GM11168 (cell line): ENCODE measurements around the gene AGO3.

Experiments
- in situ Hi-C: fragments of 300-500 bp; cut with MboI; formaldehyde crosslinking; loops from one replicate; pipeline ENCODE4 v1.12.0; 2022; ENCODE audit warnings: low sequenced_read_pairs; ENCODE audit not compliant: unreplicated experiment

AGO3 gene

DNA sequence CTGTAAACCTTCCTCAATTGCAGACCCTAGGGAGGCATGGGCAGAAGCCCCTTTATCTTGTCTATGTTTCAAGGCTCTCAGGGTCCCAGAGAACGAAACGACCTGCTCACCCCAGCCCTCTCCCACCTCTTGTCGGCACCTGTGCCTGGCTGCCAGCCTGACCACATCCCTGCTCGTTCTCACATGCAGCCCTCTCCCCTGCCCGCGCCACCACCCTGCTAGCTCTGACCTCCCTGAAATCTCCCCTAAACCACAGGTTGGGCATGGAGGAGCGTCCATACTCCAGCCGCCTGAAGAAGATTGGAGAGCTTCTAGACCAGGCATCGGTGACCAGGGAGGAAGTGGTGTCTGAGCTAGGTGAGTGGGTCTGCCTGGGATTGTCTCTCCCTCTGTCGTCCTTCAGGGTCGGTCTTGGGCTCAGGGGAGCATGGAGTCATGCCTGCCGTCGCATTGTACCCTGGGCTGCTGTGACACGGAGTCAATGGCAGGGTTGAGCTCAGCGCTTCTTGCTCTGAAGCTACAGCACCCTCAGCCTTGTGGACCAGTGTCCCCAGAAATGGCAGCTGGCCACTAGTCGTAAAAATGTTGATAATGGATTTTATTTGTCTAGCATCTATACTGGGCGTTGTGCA, 161.4 kb downstream of the AGO3 start:
- in situ Hi-C loops: no loop called here

DNA sequence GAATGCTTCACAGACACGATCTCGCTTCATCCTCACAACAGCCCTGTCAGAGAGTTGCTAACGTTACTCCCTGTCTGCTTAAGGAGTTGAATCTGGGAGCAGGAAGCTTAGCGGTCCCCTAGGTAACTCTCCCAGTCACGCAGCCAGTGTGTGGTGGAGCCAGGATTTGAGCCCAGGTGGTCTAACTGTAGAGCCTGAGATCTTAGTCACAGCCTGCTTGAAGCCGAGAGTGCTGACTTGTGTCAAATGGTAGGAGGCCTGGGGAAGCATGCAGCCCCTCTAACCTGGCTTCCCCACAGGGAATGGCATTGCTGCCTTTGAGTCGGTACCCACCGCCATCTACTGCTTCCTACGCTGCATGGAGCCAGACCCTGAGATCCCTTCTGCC, 161.9 kb downstream of the AGO3 start:
- in situ Hi-C loops: no loop called here

- in situ Hi-C loops: no loop called here
Observed at GRCh38 chr1:36093226-36093625, 162.3 kb downstream of the AGO3 start.

DNA sequence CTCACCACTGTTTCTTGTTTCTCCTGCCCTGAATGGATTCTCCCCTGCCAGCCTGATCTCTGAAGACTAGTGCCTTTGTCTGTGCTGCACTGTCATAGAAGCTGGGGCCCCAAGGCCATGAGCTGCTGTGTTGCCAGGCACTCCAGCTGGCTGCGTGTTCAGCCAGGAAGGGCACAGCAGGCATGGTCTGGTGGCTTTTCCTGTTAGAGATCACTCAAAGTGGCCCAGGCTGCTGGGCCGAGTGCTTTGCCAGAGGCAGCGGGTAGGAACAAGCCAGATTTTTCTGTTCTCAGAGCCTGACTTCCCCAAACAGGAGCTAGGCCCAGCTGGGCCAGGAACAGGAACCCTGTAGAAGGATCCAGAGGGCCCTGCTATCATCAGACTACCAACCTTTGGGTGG, 163.0 kb downstream of the AGO3 start:
- in situ Hi-C loops: no loop called here

DNA sequence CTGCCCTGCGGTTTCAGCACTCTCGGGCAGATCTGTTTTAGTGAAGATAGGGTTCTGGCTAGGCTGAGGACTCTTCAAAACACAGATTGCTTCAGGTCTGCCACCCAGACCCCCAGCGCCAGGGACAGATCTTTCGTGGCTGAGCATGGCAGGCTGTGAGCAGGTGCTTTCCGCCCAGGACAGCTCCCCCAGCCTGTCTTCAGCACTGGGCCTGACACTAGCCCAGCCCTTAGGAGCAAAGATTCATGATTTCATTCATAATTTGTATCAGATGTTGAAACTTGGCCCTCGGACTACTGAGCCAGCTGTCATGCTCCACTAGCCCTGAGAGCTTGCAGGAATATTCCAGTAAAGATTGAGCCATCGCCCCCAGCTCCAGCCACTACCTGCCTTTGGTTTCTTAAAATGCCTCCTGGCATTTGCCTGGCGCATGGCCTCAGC, 163.7 kb downstream of the AGO3 start:
- in situ Hi-C loops: no loop called here

GRCh38 chr1:36095760-36096405, 165.0 kb downstream of the AGO3 start:
- in situ Hi-C loops: no loop called here

DNA sequence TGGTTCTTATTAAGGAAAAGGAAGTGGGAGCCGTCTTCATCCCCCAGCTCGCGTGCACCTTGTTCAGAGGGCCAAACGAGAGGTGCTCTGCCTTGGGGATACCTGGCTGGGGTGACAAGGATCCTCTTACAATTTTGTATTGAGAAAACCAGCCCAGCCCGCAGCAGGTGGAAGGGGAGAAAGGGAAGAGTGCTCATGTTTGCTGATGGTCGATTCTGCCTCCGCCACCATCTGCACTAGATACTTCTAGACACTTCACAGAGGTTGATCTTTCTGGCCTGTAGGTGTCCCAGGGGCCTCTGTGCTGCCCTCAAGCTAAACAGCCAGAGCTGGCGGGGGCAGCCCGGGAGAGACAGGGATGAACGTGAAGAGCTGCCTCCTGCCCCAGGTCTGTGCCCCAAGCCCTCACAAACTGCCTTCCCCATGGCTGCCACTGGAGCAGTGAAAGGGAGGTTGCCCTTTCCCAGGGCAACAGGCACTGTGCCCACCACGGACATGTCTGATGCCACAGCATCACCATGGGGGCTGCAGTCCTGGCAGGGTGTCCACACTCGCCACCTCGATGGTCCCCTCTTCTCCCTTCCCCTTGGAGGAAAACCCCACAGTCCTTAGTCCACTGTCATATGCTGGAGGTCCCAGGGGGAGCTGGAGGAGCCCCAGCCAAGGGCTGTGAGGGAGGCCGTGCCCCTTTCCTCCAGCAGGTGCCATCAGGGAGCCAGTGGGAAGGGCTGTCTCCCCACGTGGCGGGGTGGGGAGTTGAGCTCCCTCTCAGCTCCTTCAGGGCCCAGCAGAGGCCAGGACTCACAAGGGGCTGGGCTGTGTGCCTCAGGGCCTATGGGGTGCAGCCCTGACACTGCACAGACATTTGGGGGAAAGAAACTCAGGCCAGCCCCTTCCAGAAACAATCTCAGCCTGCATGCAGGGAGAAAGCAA, 165.9 kb downstream of the AGO3 start:
- in situ Hi-C loops: no loop called here

DNA sequence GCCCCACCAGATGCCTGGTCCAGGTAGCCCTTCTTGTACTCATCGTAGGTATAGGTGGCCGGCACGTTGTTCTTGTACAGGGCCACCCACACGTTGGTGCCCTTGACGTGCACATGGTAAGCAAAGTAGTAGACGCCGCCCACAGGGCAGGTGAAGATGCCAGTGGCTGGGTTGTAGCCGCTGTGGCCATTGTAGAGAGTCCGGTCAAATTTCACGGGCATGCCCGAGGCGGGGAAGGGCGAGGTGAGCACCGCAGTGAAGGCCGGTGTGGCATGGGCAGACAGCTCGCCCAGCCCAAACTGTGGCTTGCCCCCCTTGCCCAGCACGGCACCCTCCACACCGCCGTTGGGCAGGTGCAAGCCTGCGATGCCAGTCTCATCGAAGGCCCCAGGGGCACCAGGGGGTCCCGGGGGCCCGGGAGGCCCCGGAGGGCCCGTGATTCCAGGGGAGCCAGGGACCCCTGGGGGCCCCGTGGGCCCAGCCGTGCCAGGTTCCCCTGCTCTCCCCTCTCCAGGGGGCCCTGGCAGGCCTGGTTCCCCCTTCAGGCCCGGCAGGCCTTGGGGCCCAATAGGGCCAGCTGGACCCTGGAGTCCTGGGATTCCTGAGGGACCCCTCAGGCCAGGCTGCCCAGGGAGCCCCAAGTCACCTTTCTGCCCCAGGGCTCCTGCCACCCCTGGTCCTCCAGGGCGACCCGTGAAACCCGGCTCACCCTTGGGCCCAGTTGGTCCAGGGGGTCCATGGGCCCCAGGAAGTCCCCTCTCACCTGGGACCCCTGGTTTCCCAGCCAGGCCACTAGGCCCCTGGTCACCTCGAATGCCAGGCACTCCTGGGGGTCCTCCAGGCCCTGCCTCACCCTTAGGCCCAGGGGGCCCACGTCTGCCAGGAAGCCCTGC, 167.0 kb downstream of the AGO3 start:
- in situ Hi-C loops: no loop called here

DNA sequence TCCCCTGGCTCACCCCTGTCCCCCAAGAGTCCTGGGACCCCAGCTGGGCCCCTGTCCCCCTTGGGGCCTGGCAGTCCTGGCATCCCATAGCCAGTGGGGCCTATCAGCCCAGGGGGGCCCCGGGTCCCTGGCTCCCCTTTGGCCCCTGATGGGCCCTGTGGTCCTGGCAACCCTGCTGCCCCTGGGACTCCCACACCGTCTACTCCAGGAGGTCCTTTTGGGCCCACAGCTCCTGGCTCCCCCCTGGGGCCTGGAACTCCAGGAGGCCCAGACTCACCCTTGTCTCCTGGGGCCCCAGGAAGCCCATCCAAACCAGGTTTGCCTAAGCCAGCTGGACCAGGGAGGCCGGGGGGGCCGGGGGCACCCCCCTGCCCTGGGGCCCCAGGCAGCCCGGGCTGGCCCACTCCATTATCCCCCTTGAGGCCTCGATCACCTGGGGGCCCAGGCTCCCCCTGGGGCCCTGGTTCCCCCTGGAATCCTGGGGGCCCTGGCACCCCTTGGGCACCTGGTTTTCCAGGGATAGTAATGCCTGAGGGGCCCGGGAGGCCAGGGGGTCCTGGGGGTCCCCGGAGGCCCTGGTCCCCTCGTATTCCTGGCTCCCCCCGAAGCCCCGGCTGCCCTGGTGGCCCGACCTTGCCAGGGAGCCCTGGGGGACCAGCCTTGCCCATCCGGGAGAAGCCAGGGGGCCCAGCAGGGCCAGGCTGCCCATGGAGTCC, 167.9 kb downstream of the AGO3 start:
- in situ Hi-C loops: no loop called here

DNA sequence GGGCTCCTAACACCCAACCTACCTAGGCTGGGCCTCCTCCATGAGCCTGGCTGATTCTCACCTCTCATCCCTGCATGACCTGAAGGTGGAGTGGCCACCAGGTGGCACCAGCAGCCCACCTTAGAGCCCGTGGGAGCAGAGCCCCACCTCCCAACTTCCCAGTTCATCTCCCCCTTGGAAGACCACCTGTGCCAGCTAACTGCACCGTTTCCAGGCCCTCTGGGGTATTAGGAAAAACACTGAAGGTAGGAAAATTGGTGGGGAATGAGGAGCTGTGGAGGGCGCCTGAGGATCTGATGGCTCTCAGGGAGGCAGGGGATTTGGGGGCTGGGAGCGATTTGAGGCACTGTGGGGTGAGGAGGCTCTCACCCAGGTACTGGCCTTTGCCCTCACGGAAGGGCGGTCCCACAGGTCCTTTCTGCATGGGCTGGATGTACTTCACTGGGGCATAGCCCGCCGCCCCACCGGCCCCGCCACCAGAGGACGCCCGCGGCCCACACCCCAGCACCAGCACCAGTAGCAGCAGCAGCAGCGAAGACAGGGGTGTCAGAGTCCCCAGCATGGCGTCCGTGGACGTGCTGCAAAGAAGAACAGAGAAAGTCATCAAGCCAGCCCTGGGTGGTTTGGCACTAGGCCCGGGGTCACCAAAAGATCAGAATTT, 168.9 kb downstream of the AGO3 start:
- in situ Hi-C loops: no loop called here

- in situ Hi-C loops: no loop called here
Observed at GRCh38 chr1:36100376-36100775, 169.5 kb downstream of the AGO3 start.

GRCh38 chr1:36101546-36101945, 170.6 kb downstream of the AGO3 start:
- in situ Hi-C loops: no loop called here

DNA sequence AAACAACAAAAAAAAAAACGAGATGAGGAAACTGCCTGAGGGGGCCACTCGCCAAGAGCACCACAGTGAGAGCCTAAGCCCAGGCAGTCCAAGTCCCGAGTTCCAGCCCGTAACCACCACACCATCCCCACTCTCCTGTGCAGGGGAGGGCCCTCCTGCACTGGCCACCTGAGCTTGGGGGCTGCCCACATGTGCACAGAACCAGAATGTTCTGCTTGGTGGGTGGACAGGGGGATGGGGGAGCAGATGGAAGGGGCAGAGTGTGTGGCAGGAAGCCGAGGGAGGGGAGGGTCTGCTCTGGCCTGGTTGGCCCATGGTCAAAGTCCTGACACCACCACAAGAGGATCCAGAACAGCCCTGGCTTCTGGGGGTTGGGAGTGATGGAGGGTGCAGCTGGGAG, 175.4 kb downstream of the AGO3 start:
- in situ Hi-C loops: no loop called here

GRCh38 chr1:36107394-36107793, 176.5 kb downstream of the AGO3 start:
- in situ Hi-C loops: no loop called here

DNA sequence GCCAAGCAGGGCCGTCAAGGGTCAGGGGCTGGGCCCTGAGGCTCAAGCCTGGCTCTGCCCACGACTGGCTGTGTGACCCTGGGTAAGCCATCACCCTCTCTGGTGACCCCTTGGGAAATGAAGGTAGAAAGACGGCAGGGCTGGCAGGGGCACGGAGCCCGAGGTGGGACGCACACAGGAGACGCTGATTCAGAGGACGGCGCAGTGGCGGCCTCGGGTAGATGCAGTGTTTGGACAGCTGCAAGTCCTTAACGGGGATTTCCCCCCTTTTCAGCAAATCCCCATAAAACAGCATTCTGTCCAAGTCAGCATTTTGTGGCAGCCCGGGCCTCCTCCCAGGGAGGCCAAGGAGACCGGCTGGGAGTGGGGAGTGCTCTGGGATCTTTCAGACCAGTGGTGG, 177.4 kb downstream of the AGO3 start:
- in situ Hi-C loops: no loop called here

- in situ Hi-C loops: no loop called here
Observed at GRCh38 chr1:36109041-36109679, 178.3 kb downstream of the AGO3 start.

- in situ Hi-C loops: no loop called here
Observed at GRCh38 chr1:36111151-36111550, 180.2 kb downstream of the AGO3 start.

- in situ Hi-C loops: no loop called here
Observed at GRCh38 chr1:36112823-36113222, 181.9 kb downstream of the AGO3 start.

GRCh38 chr1:36114371-36114770, 183.5 kb downstream of the AGO3 start:
- in situ Hi-C loops: no loop called here
